H1 (cell line): ENCODE measurements around the gene LYRM7.
"Not testable (repeated sequence)": the region's sequence is repeated elsewhere in the genome, so short reads cannot be mapped to it uniquely, and the experiment has no call there.

ENCODE experiments used
- CBX8 ChIP-seq: fragments of 300-800, 300-1000 bp; sonication (generic); IDR thresholded peaks from 2 replicates; pipeline ENCODE4 v1.7.1; 2016; ENCODE audit warnings: low read depth, low read length, borderline replicate concordance
- EGR1 ChIP-seq: IDR thresholded peaks from 2 replicates; pipeline ENCODE4 v1.6.1; 2011; ENCODE audit warnings: low read depth, low read length, borderline replicate concordance
- POLR2A ChIP-seq, 2 experiments: IDR thresholded peaks; 1 replicate in 1 of 2; 2 replicates in 1 of 2; pipeline ENCODE4 v1.6.1; 2011; ENCODE audit warnings: low read depth in 2 of 2, low read length in 2 of 2, mild to moderate bottlenecking in 2 of 2; ENCODE audit errors: control extremely low read depth in 1 of 2
- TEAD4 ChIP-seq: IDR thresholded peaks from 2 replicates; pipeline ENCODE4 v1.6.1; 2012; ENCODE audit warnings: low read depth, low read length, inconsistent platforms, mixed read lengths
- TF ChIP-seq, protein P1 (sequence below), 3 experiments: IDR thresholded peaks; 1 replicate in 2 of 3; 2 replicates in 1 of 3; pipeline versions ENCODE4 v1.5.1 to v1.6.1; 2011; ENCODE audit warnings: low read length in 3 of 3, mild to moderate bottlenecking in 3 of 3, inconsistent platforms in 2 of 3, low read depth in 1 of 3, moderate library complexity in 1 of 3; ENCODE audit not compliant: insufficient read depth in 1 of 3; ENCODE audit errors: control extremely low read depth in 1 of 3

DNA sequence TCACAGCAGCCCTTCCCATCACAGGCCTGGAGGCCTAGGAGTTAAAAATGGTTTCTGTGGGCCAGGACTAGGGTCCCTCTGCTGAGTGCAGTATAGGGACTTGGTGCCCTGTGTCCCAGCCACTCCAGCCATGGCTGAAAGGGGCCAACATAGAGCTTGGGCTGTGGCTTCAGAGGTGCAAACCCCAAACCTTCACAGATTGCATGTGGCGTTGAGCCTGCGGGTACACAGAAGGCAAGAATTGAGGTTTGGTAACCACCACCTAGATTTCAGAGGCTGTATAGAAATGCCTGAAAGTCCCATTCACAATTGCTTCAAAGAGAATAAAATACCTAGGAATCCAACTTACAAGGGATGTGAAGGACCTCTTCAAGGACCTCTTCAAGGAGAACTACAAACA is 43.5 kb upstream of the LYRM7 start:
- TF ChIP-seq, protein P1, sequence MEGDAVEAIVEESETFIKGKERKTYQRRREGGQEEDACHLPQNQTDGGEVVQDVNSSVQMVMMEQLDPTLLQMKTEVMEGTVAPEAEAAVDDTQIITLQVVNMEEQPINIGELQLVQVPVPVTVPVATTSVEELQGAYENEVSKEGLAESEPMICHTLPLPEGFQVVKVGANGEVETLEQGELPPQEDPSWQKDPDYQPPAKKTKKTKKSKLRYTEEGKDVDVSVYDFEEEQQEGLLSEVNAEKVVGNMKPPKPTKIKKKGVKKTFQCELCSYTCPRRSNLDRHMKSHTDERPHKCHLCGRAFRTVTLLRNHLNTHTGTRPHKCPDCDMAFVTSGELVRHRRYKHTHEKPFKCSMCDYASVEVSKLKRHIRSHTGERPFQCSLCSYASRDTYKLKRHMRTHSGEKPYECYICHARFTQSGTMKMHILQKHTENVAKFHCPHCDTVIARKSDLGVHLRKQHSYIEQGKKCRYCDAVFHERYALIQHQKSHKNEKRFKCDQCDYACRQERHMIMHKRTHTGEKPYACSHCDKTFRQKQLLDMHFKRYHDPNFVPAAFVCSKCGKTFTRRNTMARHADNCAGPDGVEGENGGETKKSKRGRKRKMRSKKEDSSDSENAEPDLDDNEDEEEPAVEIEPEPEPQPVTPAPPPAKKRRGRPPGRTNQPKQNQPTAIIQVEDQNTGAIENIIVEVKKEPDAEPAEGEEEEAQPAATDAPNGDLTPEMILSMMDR (IDR thresholded peaks at IDR 0.05; ENCODE audit: control extremely low read depth in 1 of 3, insufficient read depth in 1 of 3, low read depth in 1 of 3, low read length in 3 of 3): not testable (repeated sequence)
- TF ChIP-seq CBX8; TEAD4; POLR2A (IDR thresholded peaks at IDR 0.05; ENCODE audit: control extremely low read depth in 1 of 2, low read depth in 2 of 2, low read length in 2 of 2); EGR1: not testable (repeated sequence)
